GM23248 (cell line): ENCODE results near the gene MSH3. TPM values are rescaled to one million over a fixed set of nuclear protein-coding genes. Genes with fewer than 3 reads are reported as not detected.

Source experiments
- DNase-seq: peaks from one replicate; pipeline ENCODE4 v3.0.0-alpha.2; 2015
- H2AFZ ChIP-seq: fragments of 200-600 bp; sonication (generic); 2 replicates; pipeline ENCODE4 v1.6.1; 2016; ENCODE audit warnings: antibody characterized with exemption
- H3F3A ChIP-seq: fragments of 200-600 bp; sonication (generic); 2 replicates; pipeline ENCODE4 v1.6.1; 2016; ENCODE audit warnings: mild to moderate bottlenecking, antibody characterized with exemption, mixed run types; ENCODE audit not compliant: insufficient read depth
- H3K27ac ChIP-seq: fragments of 200-600 bp; sonication (generic); 2 replicates; pipeline ENCODE4 v1.5.1; 2016; ENCODE audit warnings: mild to moderate bottlenecking
- H3K27me3 ChIP-seq: fragments of 200-600 bp; sonication (generic); replicated peaks from 2 replicates; pipeline ENCODE4 v1.6.1; 2016; ENCODE audit warnings: mild to moderate bottlenecking; ENCODE audit not compliant: insufficient read depth
- H3K36me3 ChIP-seq: fragments of 200-600 bp; sonication (generic); 2 replicates; pipeline ENCODE4 v1.6.1; 2016; ENCODE audit warnings: low read depth, mild to moderate bottlenecking
- H3K4me1 ChIP-seq: fragments of 200-600 bp; sonication (generic); 2 replicates; pipeline ENCODE4 v1.6.1; 2016; ENCODE audit warnings: mild to moderate bottlenecking; ENCODE audit not compliant: insufficient read depth
- H3K4me2 ChIP-seq: fragments of 200-600 bp; sonication (generic); one replicate; pipeline ENCODE4 v1.6.1; 2016; ENCODE audit warnings: mild to moderate bottlenecking; ENCODE audit not compliant: unreplicated experiment
- H3K4me3 ChIP-seq: fragments of 200-600 bp; sonication (generic); 2 replicates; pipeline ENCODE4 v1.5.1; 2016; ENCODE audit warnings: mild to moderate bottlenecking
- H3K79me2 ChIP-seq: fragments of 200-600 bp; sonication (generic); 2 replicates; pipeline ENCODE4 v1.6.1; 2016; ENCODE audit warnings: mild to moderate bottlenecking; ENCODE audit not compliant: insufficient read depth
- H3K9ac ChIP-seq: fragments of 200-600 bp; sonication (generic); 2 replicates; pipeline ENCODE4 v1.6.1; 2016; ENCODE audit warnings: mild to moderate bottlenecking
- H3K9me2 ChIP-seq: fragments of 200-600 bp; sonication (generic); 2 replicates; pipeline ENCODE4 v1.6.1; 2016; ENCODE audit warnings: mixed run types, mild to moderate bottlenecking, moderate library complexity; ENCODE audit not compliant: insufficient read depth
- H3K9me3 ChIP-seq: fragments of 200-600 bp; sonication (generic); one replicate; pipeline ENCODE4 v1.6.1; 2017; ENCODE audit warnings: low read depth
- H4K20me1 ChIP-seq: fragments of 200-600 bp; sonication (generic); 2 replicates; pipeline ENCODE4 v1.6.0; 2016; ENCODE audit not compliant: insufficient read depth
- EZH2 ChIP-seq: fragments of 200-600 bp; sonication (generic); IDR thresholded peaks from 2 replicates; pipeline ENCODE4 v1.6.1; 2018; ENCODE audit warnings: antibody characterized with exemption, mild to moderate bottlenecking; ENCODE audit not compliant: insufficient read depth, poor library complexity, severe bottlenecking
- EZH2phosphoT487 ChIP-seq: fragments of 200-600 bp; sonication (generic); IDR thresholded peaks from 2 replicates; pipeline ENCODE4 v1.6.1; 2018; ENCODE audit warnings: antibody characterized with exemption, moderate library complexity, mild to moderate bottlenecking, low read depth; ENCODE audit not compliant: insufficient read depth
- WGBS, 2 experiments: methylation state at CpG; one replicate each; pipeline ENCODE4 v1.1.6; 2015 to 2017; ENCODE audit warnings: low lambda C conversion rate in 2 of 2, low coverage in 1 of 2; ENCODE audit errors: missing lambda C conversion rate in 2 of 2; 5-methylcytosine and 5-hydroxymethylcytosine counted together
- in situ Hi-C: fragments of 300-500 bp; cut with MboI; formaldehyde crosslinking; loops from 2 replicates; pipeline ENCODE4 v1.15.0; 2020
- polyA plus RNA-seq: library from polyadenylated mRNA; unstranded; fragments of >200 nt; fragmentation: Nextera tagmentation; extraction: Ambion mirVana; gene quantifications from 2 replicates; pipeline ENCODE4 v1.2.1, GENCODE V29; 2016
- total RNA-seq: library from RNA; depleted of rRNA; stranded (reverse); fragments of >200 nt; shearing (Covaris generic); gene quantifications from 2 replicates; pipeline ENCODE4 v1.2.3, GENCODE V29; 2014

The MSH3 gene
- total and polyA plus RNA-seq, 2 experiments from 2014 or later, result 11.7 to 14.0 TPM

- H3K79me2 ChIP-seq, result no peaks in the 10 kb centered on the region
- in situ Hi-C loops, result no loop called here
These were observed 56.8 kb downstream of the MSH3 start for GRCh38 chr5:80711216-80711615.

GRCh38 chr5:80711938-80712337 is 57.5 kb downstream of the MSH3 start:
- Histone ChIP-seq H3F3A (no peaks in the 10 kb centered on the region), H3K4me3 (no peak overlapping the region), H3K79me2 (no peaks in the 10 kb centered on the region), H3K4me2 (no peak overlapping the region), H3K9me2 (no peaks in the 10 kb centered on the region), H3K9ac (no peak overlapping the region), H4K20me1 (no peaks in the 10 kb centered on the region), H2AFZ (no peak overlapping the region), H3K27ac (no peak overlapping the region), H3K36me3 (no peaks in the 10 kb centered on the region), H3K27me3 (no peaks in the 10 kb centered on the region), H3K4me1 (peaks cover 6% of the 10 kb centered on the region; the same call in 1 of the 2 replicates), H3K9me3 (no peaks in the 10 kb centered on the region)
- TF ChIP-seq EZH2 (no peak), EZH2phosphoT487 (no peak)
- peak; percentile 39 for DNase-seq
- WGBS, 2 experiments, result 62 to 71% methylated on average over 3 of the region's 3 CpGs
- in situ Hi-C loops, result no loop called here

More at GRCh38 chr5:80711216-80711615, 56.8 kb downstream of the MSH3 start:
- no peak for DNase-seq
- no peak overlapping the region for H3K9ac ChIP-seq
- H3K27me3 ChIP-seq, result no peaks in the 10 kb centered on the region
- H4K20me1 ChIP-seq, result no peaks in the 10 kb centered on the region
- H3K4me2 ChIP-seq, result no peak overlapping the region
- H3K4me3 ChIP-seq, result no peak overlapping the region
- no peaks in the 10 kb centered on the region for H3K36me3 ChIP-seq
- TF ChIP-seq EZH2phosphoT487 (no peak), EZH2 (no peak)
- H3K4me1 ChIP-seq, result peaks cover 9% of the 10 kb centered on the region; the same call in 1 of the 2 replicates
- WGBS, 2 experiments, result 82 to 88% methylated on average over 5 of the region's 5 CpGs
- no peak overlapping the region for H3K27ac ChIP-seq
- H3K9me3 ChIP-seq, result no peaks in the 10 kb centered on the region
- H3F3A ChIP-seq, result no peaks in the 10 kb centered on the region
- no peaks in the 10 kb centered on the region for H3K9me2 ChIP-seq
- no peak overlapping the region for H2AFZ ChIP-seq

GRCh38 chr5:80712919-80713318 is 58.5 kb downstream of the MSH3 start:
- H3K79me2 ChIP-seq, result no peaks in the 10 kb centered on the region
- no peaks in the 10 kb centered on the region for H3F3A ChIP-seq
- no peak for DNase-seq
- no peaks in the 10 kb centered on the region for H3K9me2 ChIP-seq
- no peaks in the 10 kb centered on the region for H3K4me1 ChIP-seq
- TF ChIP-seq EZH2 (no peak), EZH2phosphoT487 (no peak)
- no peak overlapping the region for H2AFZ ChIP-seq
- in situ Hi-C loops, result no loop called here
- WGBS, 2 experiments, result 60 to 65% methylated on average over 2 of the region's 2 CpGs
- H4K20me1 ChIP-seq, result no peaks in the 10 kb centered on the region
- H3K27me3 ChIP-seq, result no peaks in the 10 kb centered on the region
- H3K9ac ChIP-seq, result no peak overlapping the region
- no peak overlapping the region for H3K27ac ChIP-seq
- H3K36me3 ChIP-seq, result no peaks in the 10 kb centered on the region
- H3K4me2 ChIP-seq, result no peak overlapping the region
- no peak overlapping the region for H3K4me3 ChIP-seq
- no peaks in the 10 kb centered on the region for H3K9me3 ChIP-seq

- H3F3A ChIP-seq, result no peaks in the 10 kb centered on the region
- 0 out of 2 replicates have a peak, but pooled peaks cover 3% of the 10 kb centered on the region for H3K36me3 ChIP-seq
- H3K4me2 ChIP-seq, result no peak overlapping the region
- H3K9me2 ChIP-seq, result no peaks in the 10 kb centered on the region
- H2AFZ ChIP-seq, result no peak overlapping the region
- H4K20me1 ChIP-seq, result no peaks in the 10 kb centered on the region
- no peak for DNase-seq
- no peaks in the 10 kb centered on the region for H3K79me2 ChIP-seq
- no peak overlapping the region for H3K4me3 ChIP-seq
- in situ Hi-C loops, result no loop called here
- no peak overlapping the region for H3K27ac ChIP-seq
- 97% methylated on average over 5 of the region's 5 CpGs for WGBS, 2 experiments
- H3K9ac ChIP-seq, result no peak overlapping the region
- H3K9me3 ChIP-seq, result no peaks in the 10 kb centered on the region
- no peaks in the 10 kb centered on the region for H3K4me1 ChIP-seq
- TF ChIP-seq EZH2phosphoT487 (no peak), EZH2 (no peak)
- no peaks in the 10 kb centered on the region for H3K27me3 ChIP-seq
These were observed 59.2 kb downstream of the MSH3 start for GRCh38 chr5:80713631-80714030.
